Measurements from ENCODE around the gene EGLN1.

DNA sequence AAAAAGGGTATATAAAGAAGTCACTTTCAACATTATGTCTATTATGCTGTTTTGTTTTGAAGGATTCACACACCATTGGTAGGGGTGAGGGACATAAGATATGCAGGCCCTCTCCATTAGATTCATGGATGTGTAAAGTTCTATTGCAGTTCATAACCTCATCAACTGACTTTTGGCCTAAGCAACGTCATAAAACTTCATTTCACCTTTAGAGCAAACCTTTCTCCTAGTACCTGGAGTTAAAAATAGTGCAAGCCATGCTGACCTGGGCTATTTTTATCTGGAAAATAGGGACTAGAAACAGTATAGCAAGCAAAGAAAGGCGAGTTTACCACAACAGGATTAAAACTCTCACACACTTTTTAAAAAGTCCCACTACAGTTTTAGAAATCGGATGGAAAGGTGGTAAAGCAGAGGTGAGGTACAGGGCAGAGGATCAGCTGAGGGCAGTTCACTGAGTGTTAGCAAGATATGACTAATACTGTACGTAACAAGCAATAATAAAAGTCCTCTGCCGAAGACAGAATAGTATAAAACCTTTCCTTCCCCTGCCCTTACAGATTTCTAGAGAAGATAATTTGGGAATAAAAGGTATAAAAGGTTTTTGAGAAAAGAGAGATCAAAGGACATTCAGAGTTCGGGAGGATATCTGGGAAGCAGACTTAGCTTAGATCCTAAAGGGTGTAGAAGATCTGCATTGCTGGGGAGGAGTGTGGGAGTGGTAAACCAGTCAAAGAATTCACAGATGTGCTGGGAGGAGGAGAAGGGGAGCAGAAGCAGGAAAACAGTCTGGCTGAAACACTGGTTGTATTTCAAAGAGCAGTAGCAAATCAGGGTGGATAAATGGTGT is 14.3 kb downstream of the EGLN1 start:
- TF ChIP-seq, protein P1, sequence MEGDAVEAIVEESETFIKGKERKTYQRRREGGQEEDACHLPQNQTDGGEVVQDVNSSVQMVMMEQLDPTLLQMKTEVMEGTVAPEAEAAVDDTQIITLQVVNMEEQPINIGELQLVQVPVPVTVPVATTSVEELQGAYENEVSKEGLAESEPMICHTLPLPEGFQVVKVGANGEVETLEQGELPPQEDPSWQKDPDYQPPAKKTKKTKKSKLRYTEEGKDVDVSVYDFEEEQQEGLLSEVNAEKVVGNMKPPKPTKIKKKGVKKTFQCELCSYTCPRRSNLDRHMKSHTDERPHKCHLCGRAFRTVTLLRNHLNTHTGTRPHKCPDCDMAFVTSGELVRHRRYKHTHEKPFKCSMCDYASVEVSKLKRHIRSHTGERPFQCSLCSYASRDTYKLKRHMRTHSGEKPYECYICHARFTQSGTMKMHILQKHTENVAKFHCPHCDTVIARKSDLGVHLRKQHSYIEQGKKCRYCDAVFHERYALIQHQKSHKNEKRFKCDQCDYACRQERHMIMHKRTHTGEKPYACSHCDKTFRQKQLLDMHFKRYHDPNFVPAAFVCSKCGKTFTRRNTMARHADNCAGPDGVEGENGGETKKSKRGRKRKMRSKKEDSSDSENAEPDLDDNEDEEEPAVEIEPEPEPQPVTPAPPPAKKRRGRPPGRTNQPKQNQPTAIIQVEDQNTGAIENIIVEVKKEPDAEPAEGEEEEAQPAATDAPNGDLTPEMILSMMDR (conservative IDR thresholded peaks at IDR 0.05; ENCODE audit: low read depth in 2 of 2): no peak
- TF ChIP-seq, protein P2, sequence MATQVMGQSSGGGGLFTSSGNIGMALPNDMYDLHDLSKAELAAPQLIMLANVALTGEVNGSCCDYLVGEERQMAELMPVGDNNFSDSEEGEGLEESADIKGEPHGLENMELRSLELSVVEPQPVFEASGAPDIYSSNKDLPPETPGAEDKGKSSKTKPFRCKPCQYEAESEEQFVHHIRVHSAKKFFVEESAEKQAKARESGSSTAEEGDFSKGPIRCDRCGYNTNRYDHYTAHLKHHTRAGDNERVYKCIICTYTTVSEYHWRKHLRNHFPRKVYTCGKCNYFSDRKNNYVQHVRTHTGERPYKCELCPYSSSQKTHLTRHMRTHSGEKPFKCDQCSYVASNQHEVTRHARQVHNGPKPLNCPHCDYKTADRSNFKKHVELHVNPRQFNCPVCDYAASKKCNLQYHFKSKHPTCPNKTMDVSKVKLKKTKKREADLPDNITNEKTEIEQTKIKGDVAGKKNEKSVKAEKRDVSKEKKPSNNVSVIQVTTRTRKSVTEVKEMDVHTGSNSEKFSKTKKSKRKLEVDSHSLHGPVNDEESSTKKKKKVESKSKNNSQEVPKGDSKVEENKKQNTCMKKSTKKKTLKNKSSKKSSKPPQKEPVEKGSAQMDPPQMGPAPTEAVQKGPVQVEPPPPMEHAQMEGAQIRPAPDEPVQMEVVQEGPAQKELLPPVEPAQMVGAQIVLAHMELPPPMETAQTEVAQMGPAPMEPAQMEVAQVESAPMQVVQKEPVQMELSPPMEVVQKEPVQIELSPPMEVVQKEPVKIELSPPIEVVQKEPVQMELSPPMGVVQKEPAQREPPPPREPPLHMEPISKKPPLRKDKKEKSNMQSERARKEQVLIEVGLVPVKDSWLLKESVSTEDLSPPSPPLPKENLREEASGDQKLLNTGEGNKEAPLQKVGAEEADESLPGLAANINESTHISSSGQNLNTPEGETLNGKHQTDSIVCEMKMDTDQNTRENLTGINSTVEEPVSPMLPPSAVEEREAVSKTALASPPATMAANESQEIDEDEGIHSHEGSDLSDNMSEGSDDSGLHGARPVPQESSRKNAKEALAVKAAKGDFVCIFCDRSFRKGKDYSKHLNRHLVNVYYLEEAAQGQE (IDR thresholded peaks at IDR 0.05; ENCODE audit: unreplicated experiment): no peak
- no peak for TF ChIP-seq EZH2phosphoT487 (IDR thresholded peaks at IDR 0.05; ENCODE audit: unreplicated experiment)
- TF ChIP-seq EZH2 (IDR thresholded peaks at IDR 0.05; ENCODE audit: low read depth, unreplicated experiment): no peak
- TF ChIP-seq, protein P3, sequence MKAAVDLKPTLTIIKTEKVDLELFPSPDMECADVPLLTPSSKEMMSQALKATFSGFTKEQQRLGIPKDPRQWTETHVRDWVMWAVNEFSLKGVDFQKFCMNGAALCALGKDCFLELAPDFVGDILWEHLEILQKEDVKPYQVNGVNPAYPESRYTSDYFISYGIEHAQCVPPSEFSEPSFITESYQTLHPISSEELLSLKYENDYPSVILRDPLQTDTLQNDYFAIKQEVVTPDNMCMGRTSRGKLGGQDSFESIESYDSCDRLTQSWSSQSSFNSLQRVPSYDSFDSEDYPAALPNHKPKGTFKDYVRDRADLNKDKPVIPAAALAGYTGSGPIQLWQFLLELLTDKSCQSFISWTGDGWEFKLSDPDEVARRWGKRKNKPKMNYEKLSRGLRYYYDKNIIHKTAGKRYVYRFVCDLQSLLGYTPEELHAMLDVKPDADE (IDR thresholded peaks at IDR 0.05): no peak
- no peak for TF ChIP-seq POLR2AphosphoS5 (IDR thresholded peaks at IDR 0.05; ENCODE audit: low read depth)
- TF ChIP-seq STAT1 (IDR thresholded peaks at IDR 0.05; ENCODE audit: unreplicated experiment): no peak
- no peak for TF ChIP-seq CREB1 (CRISPR knock-in tag; IDR thresholded peaks at IDR 0.05; ENCODE audit: low read depth)
- TF ChIP-seq JUNB (IDR thresholded peaks at IDR 0.05; ENCODE audit: unreplicated experiment): no peak
